OCI-LY7 (cell line): Measurements from ENCODE around the gene DDX42. TPM values are rescaled to one million over a fixed set of nuclear protein-coding genes. Genes with fewer than 3 reads are reported as not detected.
A peak's percentile ranks its signal among the peaks of the same experiment; 100 is the strongest.

Experiments
- BruUV-seq: library from RNA; stranded (reverse); fragments of 400-500 nt; replicated peaks from 2 replicates; lab custom pipeline; 2021; lab: Mats Ljungman, UMichigan
- CTCF ChIA-PET: fragments of 300-600 bp; sonication (Branson Sonifier 250); formaldehyde crosslinking; loops from one replicate; lab custom pipeline; 2022; ENCODE audit warnings: antibody characterized with exemption; ENCODE audit not compliant: unreplicated experiment; lab: Charles Lee
- POLR2A ChIA-PET: fragments of 300-600 bp; sonication (Branson Sonifier 250); formaldehyde crosslinking; loops from one replicate; lab custom pipeline; 2022; ENCODE audit warnings: antibody characterized with exemption; lab: Charles Lee
- DNase-seq: peaks from one replicate; pipeline ENCODE4 v3.0.0-alpha.2; 2015; ENCODE audit warnings: low spot score
- H2AFZ ChIP-seq: fragments of 200-600 bp; sonication (generic), shearing (Covaris generic); 2 replicates; pipeline ENCODE4 v1.6.1; 2014; ENCODE audit warnings: mild to moderate bottlenecking, antibody characterized with exemption, low read length, moderate library complexity
- H3K27ac ChIP-seq: fragments of 200-600 bp; sonication (generic); 2 replicates; pipeline ENCODE4 v1.5.1; 2014; ENCODE audit warnings: mixed run types, low read depth, mild to moderate bottlenecking, moderate library complexity, low read length, inconsistent platforms; ENCODE audit not compliant: poor library complexity, severe bottlenecking
- H3K36me3 ChIP-seq: fragments of 200-600 bp; sonication (generic); 2 replicates; pipeline ENCODE4 v1.6.1; 2014; ENCODE audit warnings: mild to moderate bottlenecking, antibody characterized with exemption, low read length, moderate library complexity, mixed read lengths; ENCODE audit not compliant: insufficient read depth
- H3K4me1 ChIP-seq: fragments of 200-600 bp; sonication (generic); 2 replicates; pipeline ENCODE4 v1.5.1; 2014; ENCODE audit warnings: mild to moderate bottlenecking, low read length; ENCODE audit not compliant: insufficient read depth, poor library complexity, severe bottlenecking
- H3K4me2 ChIP-seq: fragments of 200-600 bp; sonication (generic); 2 replicates; pipeline ENCODE4 v1.6.1; 2014; ENCODE audit warnings: mild to moderate bottlenecking, low read length
- H3K4me3 ChIP-seq: fragments of 200-600 bp; sonication (generic); 2 replicates; pipeline ENCODE4 v1.5.1; 2014; ENCODE audit warnings: mild to moderate bottlenecking, low read depth, low read length; ENCODE audit not compliant: poor library complexity, severe bottlenecking
- H3K79me2 ChIP-seq: fragments of 200-600 bp; sonication (generic); 2 replicates; pipeline ENCODE4 v1.6.1; 2016; ENCODE audit warnings: low read depth, mild to moderate bottlenecking, low read length, moderate library complexity, mixed read lengths; ENCODE audit not compliant: insufficient read depth
- H3K9me2 ChIP-seq: fragments of 200-600 bp; sonication (generic); 2 replicates; pipeline ENCODE4 v1.6.1; 2016; ENCODE audit warnings: mild to moderate bottlenecking, low read length, mixed read lengths; ENCODE audit not compliant: insufficient read depth
- H3K9me3 ChIP-seq: fragments of 200-600 bp; sonication (generic); 2 replicates; pipeline ENCODE4 v1.6.1; 2014; ENCODE audit warnings: mild to moderate bottlenecking, mixed run types, low read length, mixed read lengths
- H4K20me1 ChIP-seq: fragments of 200-600 bp; sonication (generic); 2 replicates; pipeline ENCODE4 v1.6.1; 2014; ENCODE audit warnings: mild to moderate bottlenecking, antibody characterized with exemption, low read length, moderate library complexity, mixed read lengths; ENCODE audit not compliant: insufficient read depth
- CTCF ChIP-seq: fragments of 200-600 bp; sonication (generic); conservative IDR thresholded peaks from 2 replicates; pipeline ENCODE4 v1.5.1; 2014; ENCODE audit warnings: mild to moderate bottlenecking, antibody characterized with exemption, low read length, moderate library complexity, mixed read lengths
- EZH2phosphoT487 ChIP-seq: fragments of 200-600 bp; sonication (generic); IDR thresholded peaks from 2 replicates; pipeline ENCODE4 v1.6.1; 2018; ENCODE audit warnings: low read depth, borderline replicate concordance, mild to moderate bottlenecking, mixed run types, antibody characterized with exemption, low read length, moderate library complexity, mixed read lengths
- intact Hi-C: fragments of 100-400 bp; cut with micrococcal nuclease; formaldehyde crosslinking; loops from one replicate; pipeline ENCODE4 v1.10.0; 2022; ENCODE audit not compliant: unreplicated experiment
- total RNA-seq, 2 experiments: library from RNA; depleted of rRNA in 1 of 2; stranded (reverse); fragments of >200 nt in 1 of 2; shearing (Covaris generic) in 1 of 2; gene quantifications; 2 replicates each; pipeline ENCODE4 v1.2.3, GENCODE V29; 2014 to 2022

DDX42 gene
- total RNA-seq, 2 experiments from 2014 or later: 85.1 to 145 TPM

DNA sequence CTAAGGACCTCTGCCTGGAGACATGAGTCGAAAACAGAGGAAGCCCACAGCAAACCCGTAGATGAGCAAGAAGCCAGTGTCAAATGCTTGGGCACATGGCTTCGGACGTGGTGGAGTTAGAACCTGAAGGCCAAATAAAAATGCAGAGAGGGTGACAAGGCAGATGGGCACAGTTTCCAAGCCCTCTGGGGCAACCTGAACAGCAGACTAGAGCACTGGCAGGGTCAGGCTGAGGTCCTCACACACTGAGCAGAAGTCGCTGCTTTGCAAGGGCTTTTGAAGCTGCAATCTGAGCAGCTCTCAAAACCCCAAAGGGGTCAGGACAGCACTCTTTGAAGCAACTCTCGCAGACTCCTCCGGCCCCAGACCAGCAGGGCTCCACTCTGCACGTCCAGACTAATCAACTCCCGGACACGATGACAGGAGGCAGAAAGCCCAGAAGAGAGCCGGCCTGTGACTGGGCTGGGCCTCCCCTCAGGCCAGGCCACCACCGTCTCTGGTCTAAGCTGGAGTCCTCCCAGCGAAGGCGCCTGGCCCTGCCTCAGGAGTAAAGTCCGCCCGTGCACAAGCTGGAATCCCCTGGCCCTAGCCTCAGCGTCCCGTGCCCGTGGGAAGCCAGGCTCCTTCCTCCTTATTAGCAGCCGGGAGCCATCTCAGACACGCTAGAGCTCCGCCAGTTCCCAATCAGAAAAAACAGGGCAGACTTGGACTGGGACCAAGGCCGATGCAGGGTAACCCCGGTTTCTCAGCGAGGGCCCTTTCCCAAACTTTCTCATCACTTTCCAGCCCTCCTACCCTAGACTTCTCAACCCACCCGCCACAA lies 67.6 kb downstream of the DDX42 start:
- peak overlapping the region; percentile 97 for H3K27ac ChIP-seq
- H4K20me1 ChIP-seq: peaks cover 18% of the 10 kb centered on the region
- intact Hi-C loops: no loop called here
- H2AFZ ChIP-seq: no peak overlapping the region
- peak overlapping the region; percentile 99 for H3K4me3 ChIP-seq
- H3K79me2 ChIP-seq: peaks cover 57% of the 10 kb centered on the region
- CTCF ChIA-PET: no interaction called here
- DNase-seq: peak; percentile 61
- H3K9me2 ChIP-seq: no peaks in the 10 kb centered on the region
- H3K4me1 ChIP-seq: peaks cover 48% of the 10 kb centered on the region
- POLR2A ChIA-PET: interaction anchor here (4.4 kb wide), 1 partner anchor 13 kb away, joined by 20 read pairs; the partner anchor contains the start of genes FTSJ3 and PSMC5
- BruUV-seq: no TSS peak
- no peaks in the 10 kb centered on the region for H3K9me3 ChIP-seq
- peak overlapping the region; percentile 83 for H3K4me2 ChIP-seq
- no peak for TF ChIP-seq CTCF
- no peak for TF ChIP-seq EZH2phosphoT487
- H3K36me3 ChIP-seq: peaks cover 29% of the 10 kb centered on the region

DNA sequence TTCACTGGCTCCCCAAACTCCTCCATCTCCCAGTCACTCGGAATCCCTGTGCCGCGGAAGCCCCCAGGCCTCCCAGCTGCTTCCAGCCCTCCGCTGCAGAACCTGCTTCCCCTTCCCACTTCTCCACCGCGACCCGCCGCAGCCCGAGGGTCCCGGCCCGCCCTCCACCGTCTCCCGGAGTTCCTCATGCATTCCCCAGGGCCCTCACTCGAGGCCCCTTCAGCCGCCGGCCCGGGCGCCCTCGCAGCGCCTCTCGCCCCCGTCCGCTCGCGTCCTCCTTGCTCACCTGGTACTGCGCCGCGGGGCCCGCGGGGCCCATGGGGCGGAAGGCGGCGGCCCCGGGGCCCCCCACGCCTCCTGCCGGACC lies 68.2 kb downstream of the DDX42 start:
- no peak for TF ChIP-seq CTCF
- no peak for TF ChIP-seq EZH2phosphoT487
- peak overlapping the region; percentile 83 for H3K4me2 ChIP-seq
- H4K20me1 ChIP-seq: peaks cover 18% of the 10 kb centered on the region
- intact Hi-C loops: no loop called here
- no peaks in the 10 kb centered on the region for H3K9me3 ChIP-seq
- H3K79me2 ChIP-seq: peaks cover 51% of the 10 kb centered on the region
- ChIA-PET CTCF (no interaction called here), POLR2A (interaction anchor here (4.4 kb wide), 1 partner anchor 14 kb away, joined by 20 read pairs; the partner anchor contains the start of genes FTSJ3 and PSMC5)
- no TSS peak for BruUV-seq
- H3K9me2 ChIP-seq: no peaks in the 10 kb centered on the region
- no peak overlapping the region for H2AFZ ChIP-seq
- peaks cover 48% of the 10 kb centered on the region for H3K4me1 ChIP-seq
- H3K4me3 ChIP-seq: peak overlapping the region; percentile 99
- H3K27ac ChIP-seq: peak overlapping the region; percentile 97
- peaks cover 23% of the 10 kb centered on the region for H3K36me3 ChIP-seq
- DNase-seq: no peak
